ENCODE measurements around the gene UBA1.
"Not testable (repeated sequence)": the region's sequence is repeated elsewhere in the genome, so short reads cannot be mapped to it uniquely, and the experiment has no call there.

The UBA1 gene

GRCh38 chrX:47247999-47248320, 54.3 kb downstream of the UBA1 start:
- Histone ChIP-seq H3F3A (ENCODE audit: insufficient read depth, low read length) (no peaks in the 10 kb centered on the region), H3K27ac (ENCODE audit: low read depth, low read length, poor library complexity, severe bottlenecking) (no peak overlapping the region), H3K9me2 (ENCODE audit: low read depth, low read length) (no peaks in the 10 kb centered on the region), H3K4me3 (ENCODE audit: low read depth, low read length, poor library complexity, severe bottlenecking) (no peak overlapping the region), H2AFZ (ENCODE audit: low read length) (no peak overlapping the region), H3K36me3 (ENCODE audit: insufficient read depth, low read length) (peaks cover 37% of the 10 kb centered on the region), H3K4me2 (ENCODE audit: low read length) (no peak overlapping the region), H4K20me1 (ENCODE audit: insufficient read depth, low read length) (no peaks in the 10 kb centered on the region), H3K79me2 (ENCODE audit: insufficient read depth, low read length) (no peaks in the 10 kb centered on the region), H3K9ac (ENCODE audit: low read length) (no peak overlapping the region), H3K27me3 (ENCODE audit: insufficient read depth, low read length) (no peaks in the 10 kb centered on the region), H3K4me1 (ENCODE audit: insufficient read depth, low read length, severe bottlenecking) (no peaks in the 10 kb centered on the region), H3K9me3 (ENCODE audit: low read length) (no peaks in the 10 kb centered on the region)
- TF ChIP-seq EZH2 (IDR thresholded peaks at IDR 0.05; ENCODE audit: borderline replicate concordance, low read length) (no peak), CTCF (IDR thresholded peaks at IDR 0.05; ENCODE audit: low read length) (no peak)

- TF ChIP-seq EZH2 (IDR thresholded peaks at IDR 0.05; ENCODE audit: borderline replicate concordance, low read length) (no peak), CTCF (IDR thresholded peaks at IDR 0.05; ENCODE audit: low read length) (no peak)
Observed at GRCh38 chrX:47248576-47248975, 54.9 kb downstream of the UBA1 start.

GRCh38 chrX:47250017-47250347, 56.4 kb downstream of the UBA1 start:
- Histone ChIP-seq H3K9me2 (ENCODE audit: low read depth, low read length) (no peaks in the 10 kb centered on the region), H3F3A (ENCODE audit: insufficient read depth, low read length) (no peaks in the 10 kb centered on the region), H3K27ac (ENCODE audit: low read depth, low read length, poor library complexity, severe bottlenecking) (no peak overlapping the region), H3K4me3 (ENCODE audit: low read depth, low read length, poor library complexity, severe bottlenecking) (no peak overlapping the region), H3K9me3 (ENCODE audit: low read length) (no peaks in the 10 kb centered on the region), H3K79me2 (ENCODE audit: insufficient read depth, low read length) (no peaks in the 10 kb centered on the region), H4K20me1 (ENCODE audit: insufficient read depth, low read length) (no peaks in the 10 kb centered on the region), H3K36me3 (ENCODE audit: insufficient read depth, low read length) (peaks cover 22% of the 10 kb centered on the region), H3K4me2 (ENCODE audit: low read length) (no peak overlapping the region), H3K27me3 (ENCODE audit: insufficient read depth, low read length) (no peaks in the 10 kb centered on the region), H2AFZ (ENCODE audit: low read length) (no peak overlapping the region), H3K9ac (ENCODE audit: low read length) (no peak overlapping the region), H3K4me1 (ENCODE audit: insufficient read depth, low read length, severe bottlenecking) (no peaks in the 10 kb centered on the region)
- TF ChIP-seq CTCF (IDR thresholded peaks at IDR 0.05; ENCODE audit: low read length) = no peak
- TF ChIP-seq EZH2 (IDR thresholded peaks at IDR 0.05; ENCODE audit: borderline replicate concordance, low read length) = no peak

More at GRCh38 chrX:47248576-47248975, 54.9 kb downstream of the UBA1 start:
- H4K20me1 ChIP-seq (ENCODE audit: insufficient read depth, low read length) = no peaks in the 10 kb centered on the region
- H3K27ac ChIP-seq (ENCODE audit: low read depth, low read length, poor library complexity, severe bottlenecking) = no peak overlapping the region
- H3K4me3 ChIP-seq (ENCODE audit: low read depth, low read length, poor library complexity, severe bottlenecking) = no peak overlapping the region
- no peaks in the 10 kb centered on the region for H3K9me3 ChIP-seq (ENCODE audit: low read length)
- H3K4me2 ChIP-seq (ENCODE audit: low read length) = no peak overlapping the region
- H3K9me2 ChIP-seq (ENCODE audit: low read depth, low read length) = no peaks in the 10 kb centered on the region
- H3K27me3 ChIP-seq (ENCODE audit: insufficient read depth, low read length) = no peaks in the 10 kb centered on the region
- no peaks in the 10 kb centered on the region for H3K79me2 ChIP-seq (ENCODE audit: insufficient read depth, low read length)
- no peak overlapping the region for H2AFZ ChIP-seq (ENCODE audit: low read length)
- H3F3A ChIP-seq (ENCODE audit: insufficient read depth, low read length) = no peaks in the 10 kb centered on the region
- no peak overlapping the region for H3K9ac ChIP-seq (ENCODE audit: low read length)
- no peaks in the 10 kb centered on the region for H3K4me1 ChIP-seq (ENCODE audit: insufficient read depth, low read length, severe bottlenecking)
- peaks cover 34% of the 10 kb centered on the region for H3K36me3 ChIP-seq (ENCODE audit: insufficient read depth, low read length)

GRCh38 chrX:47257620-47258019, 64.0 kb downstream of the UBA1 start:
- H3K9me2 ChIP-seq (ENCODE audit: low read depth, low read length); H3K36me3 ChIP-seq (ENCODE audit: insufficient read depth, low read length); H3K27me3 ChIP-seq (ENCODE audit: insufficient read depth, low read length); H3K4me1 ChIP-seq (ENCODE audit: insufficient read depth, low read length, severe bottlenecking); H2AFZ ChIP-seq (ENCODE audit: low read length); H4K20me1 ChIP-seq (ENCODE audit: insufficient read depth, low read length); H3K9ac ChIP-seq (ENCODE audit: low read length); H3K9me3 ChIP-seq (ENCODE audit: low read length); H3K4me2 ChIP-seq (ENCODE audit: low read length); H3K79me2 ChIP-seq (ENCODE audit: insufficient read depth, low read length); H3K27ac ChIP-seq (ENCODE audit: low read depth, low read length, poor library complexity, severe bottlenecking); H3F3A ChIP-seq (ENCODE audit: insufficient read depth, low read length); H3K4me3 ChIP-seq (ENCODE audit: low read depth, low read length, poor library complexity, severe bottlenecking): not testable (repeated sequence)

Measured in OCI-LY1 (cell line).